Liver (tissue), 3 donors: ENCODE data around the gene SLC12A3.

Source experiments
- EGR1 ChIP-seq, 2 donors: IDR thresholded peaks; 2 replicates each; pipeline ENCODE4 v1.6.1; 2016 to 2018; ENCODE audit warnings: antibody characterized with exemption in 2 of 2, low read depth in 2 of 2
- FOXA1 ChIP-seq: IDR thresholded peaks from 2 replicates; pipeline ENCODE4 v1.6.1; 2016; ENCODE audit warnings: antibody characterized with exemption
- FOXA2 ChIP-seq: IDR thresholded peaks from 2 replicates; pipeline ENCODE4 v1.6.1; 2016; ENCODE audit warnings: antibody characterized with exemption
- GABPA ChIP-seq, 2 donors: IDR thresholded peaks in 1 of 2; conservative IDR thresholded peaks in 1 of 2; 2 replicates each; pipeline ENCODE4 v1.6.1; 2016; ENCODE audit warnings: antibody characterized with exemption in 2 of 2, mild to moderate bottlenecking in 1 of 2, moderate library complexity in 1 of 2
- JUND ChIP-seq, 2 donors: IDR thresholded peaks; 2 replicates each; pipeline ENCODE4 v1.6.1; 2016; ENCODE audit warnings: antibody characterized with exemption in 2 of 2
- NR2F2 ChIP-seq: IDR thresholded peaks from 2 replicates; pipeline ENCODE4 v1.6.1; 2016; ENCODE audit warnings: antibody characterized with exemption
- RAD21 ChIP-seq, 2 donors: IDR thresholded peaks; 2 replicates each; pipeline ENCODE4 v1.6.1; 2016; ENCODE audit warnings: antibody characterized with exemption in 2 of 2, mild to moderate bottlenecking in 2 of 2
- REST ChIP-seq: IDR thresholded peaks from 2 replicates; pipeline ENCODE4 v1.6.1; 2016; ENCODE audit warnings: antibody characterized with exemption, mild to moderate bottlenecking
- SP1 ChIP-seq: IDR thresholded peaks from 2 replicates; pipeline ENCODE4 v1.6.1; 2018; ENCODE audit warnings: antibody characterized with exemption, mild to moderate bottlenecking
- TAF1 ChIP-seq: conservative IDR thresholded peaks from 2 replicates; pipeline ENCODE4 v1.6.1; 2016; ENCODE audit warnings: antibody characterized with exemption, mild to moderate bottlenecking
- YY1 ChIP-seq: IDR thresholded peaks from 2 replicates; pipeline ENCODE4 v1.6.1; 2016; ENCODE audit warnings: antibody characterized with exemption, mild to moderate bottlenecking
- TF ChIP-seq, protein P1 (sequence below): fragments of 150-350 bp; IDR thresholded peaks from 2 replicates; pipeline ENCODE4 v1.5.1; 2017; ENCODE audit warnings: improper control_type of control experiment, low read depth, low read length; ENCODE audit not compliant: missing input control
- TF ChIP-seq, protein P2 (sequence below): IDR thresholded peaks from 2 replicates; pipeline ENCODE4 v1.6.1; 2016; ENCODE audit warnings: antibody characterized with exemption
- TF ChIP-seq, protein P3 (sequence below): IDR thresholded peaks from 2 replicates; pipeline ENCODE4 v1.6.1; 2016; ENCODE audit warnings: antibody characterized with exemption
- donor health status: healthy.
- donor health status: healthy.

DNA sequence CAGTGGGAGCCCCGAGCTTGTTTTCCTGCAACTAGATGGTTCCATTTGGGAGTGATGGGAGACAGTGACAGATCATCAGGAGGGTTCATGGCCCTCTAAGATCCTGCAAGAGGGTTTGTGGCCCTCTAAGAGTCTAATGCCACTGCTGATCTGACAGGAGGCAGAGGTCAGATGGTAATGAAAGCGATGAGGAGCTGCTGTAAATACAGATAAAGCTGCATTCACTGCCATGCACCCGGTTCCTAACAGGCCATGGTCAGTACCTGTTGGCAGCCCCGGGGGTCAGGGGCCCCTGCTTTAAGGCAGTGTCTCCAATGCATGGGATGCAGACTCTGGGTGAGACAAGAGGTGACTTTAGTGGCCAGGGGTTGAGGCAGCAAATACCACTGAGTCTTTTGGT lies 30.8 kb downstream of the SLC12A3 start:
- TF ChIP-seq TAF1 (no peak), GABPA (IDR thresholded peaks at IDR 0.05 in 1 of 2, conservative IDR thresholded peaks at IDR 0.05 in 1 of 2) (no peak), YY1 (no peak), REST (no peak), EGR1 (IDR thresholded peaks at IDR 0.05; ENCODE audit: low read depth in 2 of 2) (no peak), NR2F2 (no peak), SP1 (no peak), JUND (IDR thresholded peaks at IDR 0.05) (no peak), FOXA1 (no peak), FOXA2 (no peak), RAD21 (IDR thresholded peaks at IDR 0.05) (no peak)
- TF ChIP-seq, protein P1, sequence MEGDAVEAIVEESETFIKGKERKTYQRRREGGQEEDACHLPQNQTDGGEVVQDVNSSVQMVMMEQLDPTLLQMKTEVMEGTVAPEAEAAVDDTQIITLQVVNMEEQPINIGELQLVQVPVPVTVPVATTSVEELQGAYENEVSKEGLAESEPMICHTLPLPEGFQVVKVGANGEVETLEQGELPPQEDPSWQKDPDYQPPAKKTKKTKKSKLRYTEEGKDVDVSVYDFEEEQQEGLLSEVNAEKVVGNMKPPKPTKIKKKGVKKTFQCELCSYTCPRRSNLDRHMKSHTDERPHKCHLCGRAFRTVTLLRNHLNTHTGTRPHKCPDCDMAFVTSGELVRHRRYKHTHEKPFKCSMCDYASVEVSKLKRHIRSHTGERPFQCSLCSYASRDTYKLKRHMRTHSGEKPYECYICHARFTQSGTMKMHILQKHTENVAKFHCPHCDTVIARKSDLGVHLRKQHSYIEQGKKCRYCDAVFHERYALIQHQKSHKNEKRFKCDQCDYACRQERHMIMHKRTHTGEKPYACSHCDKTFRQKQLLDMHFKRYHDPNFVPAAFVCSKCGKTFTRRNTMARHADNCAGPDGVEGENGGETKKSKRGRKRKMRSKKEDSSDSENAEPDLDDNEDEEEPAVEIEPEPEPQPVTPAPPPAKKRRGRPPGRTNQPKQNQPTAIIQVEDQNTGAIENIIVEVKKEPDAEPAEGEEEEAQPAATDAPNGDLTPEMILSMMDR: no peak
- TF ChIP-seq, protein P2, sequence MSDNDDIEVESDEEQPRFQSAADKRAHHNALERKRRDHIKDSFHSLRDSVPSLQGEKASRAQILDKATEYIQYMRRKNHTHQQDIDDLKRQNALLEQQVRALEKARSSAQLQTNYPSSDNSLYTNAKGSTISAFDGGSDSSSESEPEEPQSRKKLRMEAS: no peak
- TF ChIP-seq, protein P3, sequence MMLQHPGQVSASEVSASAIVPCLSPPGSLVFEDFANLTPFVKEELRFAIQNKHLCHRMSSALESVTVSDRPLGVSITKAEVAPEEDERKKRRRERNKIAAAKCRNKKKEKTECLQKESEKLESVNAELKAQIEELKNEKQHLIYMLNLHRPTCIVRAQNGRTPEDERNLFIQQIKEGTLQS: no peak
